Right cardiac atrium (tissue), 5 donors: ENCODE results near the gene TTF2. TPM values are rescaled to one million over a fixed set of nuclear protein-coding genes. Genes with fewer than 3 reads are reported as not detected.

Source experiments
- ATAC-seq, 2 donors: fragments of 200-7000 bp; cut with Tn5 transposase; one replicate each; pipeline versions ENCODE4 v1.8.0 to v1.9.1; 2020; ENCODE audit warnings: moderate library complexity in 2 of 2, mild to moderate bottlenecking in 1 of 2
- DNase-seq, 3 donors: peaks; one replicate each; pipeline ENCODE4 v3.0.0-alpha.2; 2020
- H3K27ac ChIP-seq: one replicate; pipeline ENCODE4 v1.5.1; 2013; ENCODE audit warnings: mild to moderate bottlenecking, low read length, control low read depth, moderate library complexity
- H3K27me3 ChIP-seq: one replicate; pipeline ENCODE4 v1.6.1; 2013; ENCODE audit not compliant: control insufficient read depth, insufficient read depth
- H3K4me1 ChIP-seq: one replicate; pipeline ENCODE4 v1.6.1; 2013; ENCODE audit warnings: low read length; ENCODE audit not compliant: control insufficient read depth, insufficient read depth
- H3K4me3 ChIP-seq: one replicate; pipeline ENCODE4 v1.5.1; 2013; ENCODE audit warnings: low read length, control low read depth
- H3K9me3 ChIP-seq: one replicate; pipeline ENCODE4 v1.6.1; 2013; ENCODE audit warnings: low read length; ENCODE audit not compliant: control insufficient read depth
- WGBS: extraction: QIAGEN DNeasy Blood & Tissue Kit; methylation state at CpG from one replicate; pipeline ENCODE4 v1.1.7; 2013; 5-methylcytosine and 5-hydroxymethylcytosine counted together
- intact Hi-C, 4 donors: fragments of 100-400 bp; cut with DNase I; formaldehyde crosslinking; loops; one replicate each; pipeline versions ENCODE4 v1.11.0 to v1.14.0; 2022 to 2023
- polyA plus RNA-seq: library from polyadenylated mRNA; stranded (reverse); fragments of 200-250 nt; gene quantifications from one replicate; pipeline ENCODE4 v1.2.3, GENCODE V29; 2013
- total RNA-seq, 4 donors: library from RNA; stranded (reverse); fragmentation: NEBNext Ultra II Directional; extraction: Animal tissue kit (Norgen Biotek cat#: 25700); gene quantifications; one replicate each; pipeline ENCODE4 v1.2.1, GENCODE V29; 2021
- donor health status: healthy with polysubstance abuse.
- donor health status: DM: no; HTN: yes; CAD: no.
- donor health status: DM: no; HTN: no; CAD: no.
- donor health status: DM: no; HTN: yes; CAD: no; lungs with severe emphysema.
- donor health status: DM: yes; HTN: yes; CAD: no.

The TTF2 gene
- total and polyA plus RNA-seq, 5 donors, result 2.1 to 10.6 (median 9.0) TPM

GRCh38 chr1:117120774-117121588 lies 60.9 kb downstream of the TTF2 start:
- H3K4me3 ChIP-seq, result peak overlapping the region; percentile 91
- DNase-seq (peak in 1 of 3 donors; percentile 13), ATAC-seq (peak; percentile 64 to 69)
- H3K27me3 ChIP-seq, result no peaks in the 10 kb centered on the region
- H3K27ac ChIP-seq, result peak overlapping the region; percentile 85
- intact Hi-C loops, result loop anchor here in 3 of 4 donors (5.0 to 10.0 kb wide), 3 partner anchors 46 to 244 kb away; partner anchors contain the start of gene MAN1A2 (in 1 of the 3)
- no peaks in the 10 kb centered on the region for H3K4me1 ChIP-seq
- no peaks in the 10 kb centered on the region for H3K9me3 ChIP-seq
- 11% methylated on average over 29 of the region's 29 CpGs for WGBS

- Histone ChIP-seq H3K4me1 (no peaks in the 10 kb centered on the region), H3K27me3 (no peaks in the 10 kb centered on the region), H3K27ac (peak within 1 kb of the TSS; percentile 98), H3K4me3 (peak within 1 kb of the TSS; percentile 91), H3K9me3 (no peaks in the 10 kb centered on the region)
- peak; percentile 99 for ATAC-seq
- under 1% methylated on average over 71 of the region's 71 CpGs for WGBS
- peak; percentile 97 to 99 (median 98) for DNase-seq
- intact Hi-C loops, result loop anchor here in 3 of 4 donors (5.0 to 10.0 kb wide), 3 partner anchors 47 to 243 kb away; partner anchors contain the start of gene MAN1A2 (in 1 of the 3)
These were observed 61.6 kb downstream of the TTF2 start, which contains the start of gene TRIM45 for GRCh38 chr1:117121589-117122329. Gene TRIM45 (minus strand): TSS chr1:117121749. CDS start chr1:117121201, 548 bp downstream.

GRCh38 chr1:117122330-117123025 lies 62.4 kb downstream of the TTF2 start:
- 24% methylated on average over 32 of the region's 32 CpGs for WGBS
- Histone ChIP-seq H3K9me3 (no peaks in the 10 kb centered on the region), H3K4me1 (no peaks in the 10 kb centered on the region), H3K27me3 (no peaks in the 10 kb centered on the region), H3K4me3 (peak overlapping the region; percentile 91), H3K27ac (peak overlapping the region; percentile 98)
- intact Hi-C loops, result loop anchor here in 3 of 4 donors (5.0 to 10.0 kb wide), 3 partner anchors 48 to 242 kb away; partner anchors contain the start of gene MAN1A2 (in 1 of the 3)
- ATAC-seq (peak in 1 of 2 donors; percentile 32), DNase-seq (no peak)

- DNase-seq, result no peak
- no peaks in the 10 kb centered on the region for H3K9me3 ChIP-seq
- no peak for ATAC-seq
- intact Hi-C loops, result loop anchor here in 3 of 4 donors (5.0 to 10.0 kb wide), 3 partner anchors 48 to 242 kb away; partner anchors contain the start of gene MAN1A2 (in 1 of the 3)
- H3K4me3 ChIP-seq, result no peak overlapping the region
- 95% methylated on average over 2 of the region's 2 CpGs for WGBS
- no peaks in the 10 kb centered on the region for H3K4me1 ChIP-seq
- no peak overlapping the region for H3K27ac ChIP-seq
- no peaks in the 10 kb centered on the region for H3K27me3 ChIP-seq
These were observed 63.1 kb downstream of the TTF2 start for GRCh38 chr1:117123274-117123673.

- ATAC-seq, result no peak
- Histone ChIP-seq H3K9me3 (no peaks in the 10 kb centered on the region), H3K27ac (no peak overlapping the region), H3K4me3 (no peak overlapping the region), H3K27me3 (no peaks in the 10 kb centered on the region), H3K4me1 (no peaks in the 10 kb centered on the region)
- intact Hi-C loops, result loop anchor here in 3 of 4 donors (5.0 to 10.0 kb wide), 3 partner anchors 50 to 240 kb away; partner anchors contain the start of gene MAN1A2 (in 1 of the 3)
- 66% methylated on average over 1 of the region's 1 CpG for WGBS
- DNase-seq, result no peak
These were observed 64.5 kb downstream of the TTF2 start for GRCh38 chr1:117124661-117125060.

- Histone ChIP-seq H3K4me3 (no peak overlapping the region), H3K27ac (no peak overlapping the region), H3K4me1 (no peaks in the 10 kb centered on the region), H3K9me3 (no peaks in the 10 kb centered on the region), H3K27me3 (no peaks in the 10 kb centered on the region)
- DNase-seq (no peak), ATAC-seq (peak in 1 of 2 donors; percentile 23)
- intact Hi-C loops, result loop anchor here in 2 of 4 donors (10.0 kb wide), 2 partner anchors 53 to 237 kb away; partner anchors contain the start of gene MAN1A2 (in 1 of the 2)
These were observed 67.7 kb downstream of the TTF2 start for GRCh38 chr1:117127795-117128194.

- H3K9me3 ChIP-seq, result no peaks in the 10 kb centered on the region
- peak overlapping the region; percentile 28 for H3K4me3 ChIP-seq
- WGBS, result 19% methylated on average over 5 of the region's 5 CpGs
- DNase-seq (no peak), ATAC-seq (peak; percentile 80 to 82)
- no peaks in the 10 kb centered on the region for H3K4me1 ChIP-seq
- intact Hi-C loops, result loop anchor here in 2 of 4 donors (10.0 kb wide), 2 partner anchors 54 to 236 kb away; partner anchors contain the start of gene MAN1A2 (in 1 of the 2)
- peak overlapping the region; percentile 64 for H3K27ac ChIP-seq
- no peaks in the 10 kb centered on the region for H3K27me3 ChIP-seq
These were observed 68.4 kb downstream of the TTF2 start for GRCh38 chr1:117128323-117129079.

- H3K27ac ChIP-seq, result no peak overlapping the region
- H3K4me3 ChIP-seq, result no peak overlapping the region
- 91% methylated on average over 4 of the region's 4 CpGs for WGBS
- intact Hi-C loops, result no loop called here
- no peaks in the 10 kb centered on the region for H3K9me3 ChIP-seq
- ATAC-seq, result no peak
- H3K27me3 ChIP-seq, result no peaks in the 10 kb centered on the region
- H3K4me1 ChIP-seq, result no peaks in the 10 kb centered on the region
- DNase-seq, result no peak
These were observed 70.4 kb downstream of the TTF2 start for GRCh38 chr1:117130526-117130925.

- intact Hi-C loops, result no loop called here
- 70% methylated on average over 2 of the region's 2 CpGs for WGBS
- H3K9me3 ChIP-seq, result no peaks in the 10 kb centered on the region
- no peaks in the 10 kb centered on the region for H3K4me1 ChIP-seq
- H3K4me3 ChIP-seq, result no peak overlapping the region
- H3K27me3 ChIP-seq, result no peaks in the 10 kb centered on the region
- ATAC-seq, result no peak
- DNase-seq, result no peak
- H3K27ac ChIP-seq, result no peak overlapping the region
These were observed 75.2 kb downstream of the TTF2 start for GRCh38 chr1:117135329-117135728.

GRCh38 chr1:117136749-117137148 lies 76.6 kb downstream of the TTF2 start:
- ATAC-seq, result no peak
- WGBS, result 61% methylated on average over 2 of the region's 2 CpGs
- Histone ChIP-seq H3K27me3 (no peaks in the 10 kb centered on the region), H3K27ac (no peak overlapping the region), H3K9me3 (no peaks in the 10 kb centered on the region), H3K4me1 (no peaks in the 10 kb centered on the region), H3K4me3 (no peak overlapping the region)
- intact Hi-C loops, result no loop called here
- no peak for DNase-seq
